AG09319 (cell line): ENCODE data around the gene TOLLIP.

Source experiments
- DNase-seq: peaks from one replicate; pipeline ENCODE4 v3.0.0-alpha.2; 2010; ENCODE audit warnings: low read depth; ENCODE audit errors: extremely low read depth
- TF ChIP-seq, protein P1 (sequence below): IDR thresholded peaks from 2 replicates; pipeline ENCODE4 v1.5.1; 2011; ENCODE audit warnings: low read depth, mild to moderate bottlenecking, inconsistent platforms, low read length, moderate library complexity

TOLLIP gene

DNA sequence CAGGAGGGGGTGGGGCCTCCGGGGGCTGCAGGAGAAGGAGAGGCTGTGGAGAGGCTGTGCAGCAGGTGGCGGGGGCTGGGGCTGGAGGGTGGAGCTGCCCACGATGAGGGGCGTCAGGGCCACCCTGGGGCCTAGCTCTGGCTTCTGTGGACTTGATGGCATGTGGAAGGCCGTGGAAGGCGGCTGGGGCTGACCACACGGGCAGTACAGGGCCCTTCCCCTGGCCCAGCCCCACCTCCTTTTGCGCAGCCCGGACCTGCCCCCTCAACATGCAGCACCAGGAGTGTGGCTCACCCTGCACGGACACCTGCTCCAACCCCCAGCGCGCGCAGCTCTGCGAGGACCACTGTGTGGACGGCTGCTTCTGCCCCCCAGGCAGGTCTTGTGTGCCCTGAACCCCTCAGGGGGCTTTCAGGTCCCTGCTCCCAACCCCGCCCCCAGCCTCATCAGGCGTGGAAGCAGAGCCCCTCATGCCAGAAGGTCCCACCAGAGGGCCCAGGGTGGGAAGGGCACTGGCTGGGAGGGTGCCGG is 80.4 kb downstream of the TOLLIP start:
- DNase-seq = no peak
- TF ChIP-seq, protein P1, sequence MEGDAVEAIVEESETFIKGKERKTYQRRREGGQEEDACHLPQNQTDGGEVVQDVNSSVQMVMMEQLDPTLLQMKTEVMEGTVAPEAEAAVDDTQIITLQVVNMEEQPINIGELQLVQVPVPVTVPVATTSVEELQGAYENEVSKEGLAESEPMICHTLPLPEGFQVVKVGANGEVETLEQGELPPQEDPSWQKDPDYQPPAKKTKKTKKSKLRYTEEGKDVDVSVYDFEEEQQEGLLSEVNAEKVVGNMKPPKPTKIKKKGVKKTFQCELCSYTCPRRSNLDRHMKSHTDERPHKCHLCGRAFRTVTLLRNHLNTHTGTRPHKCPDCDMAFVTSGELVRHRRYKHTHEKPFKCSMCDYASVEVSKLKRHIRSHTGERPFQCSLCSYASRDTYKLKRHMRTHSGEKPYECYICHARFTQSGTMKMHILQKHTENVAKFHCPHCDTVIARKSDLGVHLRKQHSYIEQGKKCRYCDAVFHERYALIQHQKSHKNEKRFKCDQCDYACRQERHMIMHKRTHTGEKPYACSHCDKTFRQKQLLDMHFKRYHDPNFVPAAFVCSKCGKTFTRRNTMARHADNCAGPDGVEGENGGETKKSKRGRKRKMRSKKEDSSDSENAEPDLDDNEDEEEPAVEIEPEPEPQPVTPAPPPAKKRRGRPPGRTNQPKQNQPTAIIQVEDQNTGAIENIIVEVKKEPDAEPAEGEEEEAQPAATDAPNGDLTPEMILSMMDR = no peak

GRCh38 chr11:1228101-1228821 is 81.2 kb downstream of the TOLLIP start:
- TF ChIP-seq, protein P1 = no peak
- no peak for DNase-seq

- DNase-seq = no peak
- TF ChIP-seq, protein P1 = no peak
Observed at GRCh38 chr11:1227551-1228100, 81.8 kb downstream of the TOLLIP start.

DNA sequence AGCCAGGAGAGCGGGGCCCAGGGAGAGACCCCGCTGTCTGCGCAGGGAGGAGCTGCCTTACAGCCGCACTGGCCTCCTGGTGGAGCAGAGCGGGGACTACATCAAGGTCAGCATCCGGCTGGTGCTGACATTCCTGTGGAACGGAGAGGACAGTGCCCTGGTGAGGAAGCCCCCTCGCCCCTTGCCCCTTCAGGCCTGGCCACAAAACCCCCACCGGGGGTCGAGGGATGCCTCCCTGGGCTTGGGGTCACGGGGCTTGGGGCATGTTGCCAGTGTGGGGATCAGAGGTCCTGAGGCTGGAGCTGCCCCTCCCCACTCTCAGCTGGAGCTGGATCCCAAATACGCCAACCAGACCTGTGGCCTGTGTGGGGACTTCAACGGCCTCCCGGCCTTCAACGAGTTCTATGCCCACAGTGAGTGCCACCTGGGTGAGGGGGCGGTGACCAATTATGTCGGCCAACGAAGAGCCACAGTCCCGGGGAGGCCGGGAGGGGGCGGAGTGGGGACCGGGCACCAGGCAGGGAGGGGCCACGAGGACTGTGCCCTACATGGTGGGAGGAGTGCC is 82.4 kb downstream of the TOLLIP start:
- DNase-seq = no peak
- TF ChIP-seq, protein P1 = no peak

- no peak for DNase-seq
- TF ChIP-seq, protein P1 = no peak; the same call in 1 of the 2 replicates
Observed at GRCh38 chr11:1226226-1226985, 83.0 kb downstream of the TOLLIP start.

- DNase-seq = no peak
- TF ChIP-seq, protein P1 = no peak
Observed at GRCh38 chr11:1225386-1226225, 83.8 kb downstream of the TOLLIP start.
